Suppressor macrophage treated with lipopolysaccharide for 1 hour (primary cell): ENCODE data around the gene CCDC187.

Experiments used
- DNase-seq, 3 donors: peaks; one replicate each; pipeline ENCODE4 v3.0.0-alpha.2; 2020 to 2022

Gene CCDC187

DNA sequence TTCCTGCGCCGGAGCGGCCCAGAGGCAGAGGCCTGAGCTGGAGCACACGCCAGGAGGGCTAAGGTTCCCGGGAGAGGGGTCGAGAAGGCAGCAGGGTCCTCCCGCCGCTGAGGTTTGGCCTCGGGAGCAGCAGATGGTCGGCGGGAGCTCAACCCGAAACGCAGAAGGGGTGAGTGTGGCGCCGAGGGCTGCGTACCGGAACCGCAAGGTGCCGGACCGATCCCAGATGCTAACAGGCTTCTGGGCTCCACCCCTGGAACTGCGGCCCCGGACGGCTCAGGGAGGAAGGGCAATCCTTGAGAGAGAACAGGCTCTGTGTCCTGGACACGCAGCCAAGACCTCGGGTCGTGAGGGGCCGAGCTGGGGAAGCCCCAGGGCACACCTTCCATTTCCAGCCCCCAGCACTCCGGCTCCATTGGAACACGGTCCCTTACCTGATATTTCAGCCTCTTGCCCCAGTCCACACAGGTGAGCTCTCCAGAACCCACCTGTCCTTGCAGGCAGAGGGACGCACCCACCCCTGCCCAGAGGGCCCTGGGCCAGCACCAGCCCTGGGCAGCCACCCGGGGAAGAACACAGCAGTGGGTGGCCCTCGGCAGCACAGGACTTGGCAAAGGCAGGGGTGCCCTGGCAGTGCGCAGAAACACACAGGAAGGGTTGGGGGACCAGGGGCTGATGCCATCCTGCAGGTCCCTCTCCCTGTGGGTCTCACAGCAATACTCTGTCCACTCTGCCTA lies 100.3 kb downstream of the CCDC187 start:
- DNase-seq, result no peak

DNA sequence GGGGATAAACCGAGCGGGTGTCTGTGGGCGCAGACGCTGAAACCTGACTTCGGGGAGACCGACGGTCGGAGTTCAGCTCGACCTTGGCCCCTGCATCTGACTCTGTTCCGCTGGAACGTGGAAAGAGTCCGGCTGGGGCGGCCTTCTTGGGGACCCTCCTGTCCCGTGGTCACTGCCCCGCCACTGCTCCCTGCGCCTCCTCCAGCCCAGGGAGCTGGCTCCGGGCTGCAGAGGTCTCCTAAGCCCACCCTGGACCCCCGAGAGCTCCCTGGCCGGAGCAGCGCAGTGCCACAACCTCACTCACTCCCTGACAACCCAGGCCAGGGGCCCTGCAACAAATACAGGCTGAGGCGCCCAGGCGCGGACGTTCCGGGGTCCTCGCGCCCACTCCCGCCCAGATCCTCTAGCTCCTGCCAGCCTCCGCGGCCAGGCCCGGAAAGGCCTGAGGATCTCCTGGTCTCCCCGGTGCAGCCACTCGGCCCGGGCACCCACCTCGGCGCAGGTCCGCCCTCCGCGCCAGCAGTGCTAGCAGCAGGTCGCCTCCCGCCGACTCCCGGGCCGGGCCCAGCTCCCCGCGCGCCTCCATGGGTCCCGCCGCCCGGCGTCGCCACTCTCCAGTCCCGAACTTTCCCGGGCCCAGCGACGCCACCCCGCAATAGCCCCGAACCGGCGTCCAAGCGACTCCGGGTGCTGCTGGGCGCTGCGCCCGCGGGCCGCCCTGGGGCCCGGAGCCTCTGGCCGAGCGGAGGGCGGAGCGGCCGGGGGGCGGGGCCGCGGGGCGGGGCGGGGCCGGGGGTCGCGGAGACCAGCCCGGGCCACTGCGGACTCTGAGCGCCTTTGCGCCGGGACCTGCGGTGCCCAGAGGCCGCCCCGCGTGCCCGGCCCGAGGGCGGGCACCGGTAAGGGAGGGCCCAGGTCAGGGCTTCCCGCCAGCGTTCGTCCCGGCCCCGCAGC lies 101.2 kb downstream of the CCDC187 start:
- DNase-seq, result no peak

DNA sequence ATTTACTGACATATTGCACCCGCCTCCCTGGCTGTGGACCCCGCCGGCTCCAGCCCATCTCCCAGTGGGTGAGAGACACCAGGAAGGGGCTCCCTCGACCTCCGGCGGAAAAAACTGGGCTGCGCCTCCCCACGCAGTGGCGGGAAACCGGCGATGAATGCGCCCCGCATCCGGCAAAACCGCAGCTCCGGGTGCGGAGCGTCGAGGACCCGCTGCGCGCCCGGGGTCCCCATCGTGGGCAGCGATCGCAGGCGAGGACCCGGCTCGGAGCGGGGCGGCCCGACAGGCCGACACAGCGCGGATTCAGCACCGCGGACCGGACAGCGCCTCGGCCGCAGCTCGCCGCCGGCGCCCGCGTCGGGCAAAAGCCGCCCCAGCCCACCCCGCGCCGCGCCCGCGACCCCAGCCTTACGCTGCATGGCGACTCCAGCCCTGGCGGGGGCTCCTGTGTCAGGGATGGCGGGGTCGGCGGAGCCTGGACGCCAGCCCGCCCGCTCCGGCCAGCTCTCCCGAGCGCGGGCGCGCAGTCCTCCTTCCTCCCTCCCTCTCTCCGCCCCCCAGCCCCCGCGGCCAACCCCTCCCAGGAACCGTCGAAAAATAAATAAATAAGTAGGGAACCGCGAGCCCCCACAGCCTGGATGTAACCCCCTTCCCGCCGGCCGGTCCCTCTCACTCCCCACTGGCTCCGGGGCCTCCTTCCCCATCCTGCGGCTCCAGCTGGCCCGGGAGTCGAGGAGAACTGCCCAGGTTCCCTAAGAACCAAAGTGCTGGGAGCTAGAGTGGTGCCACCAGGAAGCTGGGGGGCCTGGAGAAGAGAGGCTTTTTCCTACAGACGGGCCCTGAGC lies 102.1 kb downstream of the CCDC187 start:
- DNase-seq, result peak in 2 of 3 donors; percentile 44 to 59

DNA sequence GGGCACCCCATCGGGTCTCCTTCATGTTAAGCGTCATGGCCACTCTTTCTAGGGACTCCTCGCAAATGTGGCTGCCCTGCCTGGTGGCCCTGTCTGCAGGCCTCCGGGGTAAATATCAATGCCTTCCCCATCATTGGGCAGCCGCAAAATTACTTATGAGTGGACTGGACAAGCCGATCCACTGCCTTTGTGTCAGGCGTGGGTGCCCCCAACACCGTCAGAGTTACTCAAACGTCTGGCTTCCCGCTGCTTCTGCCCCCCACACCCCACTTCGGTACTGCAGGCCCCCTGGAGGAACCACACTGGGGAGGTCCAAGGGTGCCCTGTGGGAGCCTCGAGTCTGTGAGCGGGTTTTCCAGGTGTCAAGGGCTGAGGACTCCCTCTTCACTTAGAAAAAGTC lies 102.7 kb downstream of the CCDC187 start:
- no peak for DNase-seq

DNA sequence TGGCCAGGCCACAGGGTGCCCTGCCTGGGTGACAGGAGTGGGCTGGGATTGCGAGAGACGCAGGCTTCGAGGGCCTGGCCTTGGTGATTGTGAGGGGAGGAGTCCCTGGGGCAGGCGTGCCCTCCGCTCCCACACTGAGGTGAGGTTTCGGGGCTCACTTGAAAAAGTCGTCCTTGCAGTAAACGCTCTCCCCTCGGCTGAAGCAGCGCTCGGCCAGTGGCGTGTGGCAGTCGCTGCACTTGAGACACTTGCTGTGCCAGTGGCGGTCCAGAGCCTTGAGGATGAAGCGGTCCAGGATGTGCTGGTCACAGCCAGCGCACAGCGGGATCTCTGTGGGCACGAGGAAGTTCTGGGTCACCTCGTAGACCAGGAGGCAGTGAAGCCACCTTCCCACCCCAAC lies 103.5 kb downstream of the CCDC187 start:
- no peak for DNase-seq
